Panc1 (cell line): Measurements from ENCODE around the gene DLG4. TPM values are rescaled to one million over a fixed set of nuclear protein-coding genes. Genes with fewer than 3 reads are reported as not detected.

Experiments used
- ATAC-seq: fragments of 200-7000 bp; cut with Tn5 transposase; 2 replicates; pipeline ENCODE4 v1.9.1; 2020; ENCODE audit warnings: mild to moderate bottlenecking, moderate library complexity
- BruUV-seq: library from RNA; stranded (reverse); fragments of 400-500 nt; replicated peaks from 2 replicates; lab custom pipeline; 2021; lab: Mats Ljungman, UMichigan
- CTCF ChIA-PET: fragments of 300-600 bp; sonication (Branson Sonifier 250); formaldehyde crosslinking; loops from one replicate; lab custom pipeline; 2022; ENCODE audit warnings: antibody characterized with exemption; lab: Charles Lee
- POLR2A ChIA-PET: fragments of 300-600 bp; sonication (Branson Sonifier 250); formaldehyde crosslinking; loops from one replicate; lab custom pipeline; 2022; ENCODE audit warnings: antibody characterized with exemption; lab: Charles Lee
- DNase-seq: peaks from one replicate; pipeline ENCODE4 v3.0.0-alpha.2; 2010; ENCODE audit warnings: low read depth, low spot score
- H3K27ac ChIP-seq: 2 replicates; pipeline ENCODE4 v1.5.1; 2011; ENCODE audit warnings: mild to moderate bottlenecking, low read length, inconsistent platforms
- H3K27me3 ChIP-seq: fragments of 200-500 bp; sonication (Bioruptor generic); 2 replicates; pipeline ENCODE4 v1.6.0; 2014; ENCODE audit warnings: low read length, inconsistent platforms; ENCODE audit not compliant: control insufficient read depth, insufficient read depth
- H3K36me3 ChIP-seq: fragments of 200-500 bp; sonication (Bioruptor generic); 2 replicates; pipeline ENCODE4 v1.5.1; 2014; ENCODE audit warnings: inconsistent platforms, mild to moderate bottlenecking, low read length, moderate library complexity; ENCODE audit not compliant: control insufficient read depth, insufficient read depth
- H3K4me1 ChIP-seq: 2 replicates; pipeline ENCODE4 v1.5.1; 2011; ENCODE audit warnings: inconsistent platforms, mild to moderate bottlenecking, low read length, moderate library complexity; ENCODE audit not compliant: control insufficient read depth, insufficient read depth
- H3K4me3 ChIP-seq, 2 experiments: 2 replicates each; pipeline ENCODE4 v1.5.1; 2011 to 2012; ENCODE audit warnings: low read depth in 2 of 2, low read length in 2 of 2, mild to moderate bottlenecking in 2 of 2, inconsistent platforms in 1 of 2, moderate library complexity in 1 of 2
- H3K9me3 ChIP-seq: fragments of 200-500 bp; sonication (Bioruptor generic); 2 replicates; pipeline ENCODE4 v1.5.1; 2014; ENCODE audit warnings: low read depth, mild to moderate bottlenecking, inconsistent platforms, low read length, moderate library complexity; ENCODE audit not compliant: control insufficient read depth, insufficient read depth
- POLR2AphosphoS5 ChIP-seq: IDR thresholded peaks from 2 replicates; pipeline ENCODE4 v1.6.1; 2012; ENCODE audit warnings: mild to moderate bottlenecking, low read depth, low read length, moderate library complexity
- REST ChIP-seq, 2 experiments: IDR thresholded peaks; 2 replicates each; pipeline ENCODE4 v1.6.1; 2011 to 2012; ENCODE audit warnings: low read depth in 2 of 2, control low read depth in 1 of 2, low read length in 1 of 2, mild to moderate bottlenecking in 1 of 2, moderate library complexity in 1 of 2; ENCODE audit not compliant: insufficient read depth in 1 of 2
- SIN3A ChIP-seq: IDR thresholded peaks from 2 replicates; pipeline ENCODE4 v1.6.1; 2012; ENCODE audit warnings: low read depth, mild to moderate bottlenecking, low read length, moderate library complexity, borderline replicate concordance; ENCODE audit not compliant: insufficient read depth
- TCF7L2 ChIP-seq: IDR thresholded peaks from 2 replicates; pipeline ENCODE4 v1.6.1; 2011; ENCODE audit warnings: mild to moderate bottlenecking, low read depth, low read length, inconsistent platforms
- in situ Hi-C: cut with HindIII; loops from 2 replicates; pipeline ENCODE4 v1.10.0; 2016; ENCODE audit warnings: low sequenced_read_pairs, low pct_unique_long_range_greater_than_20kb
- intact Hi-C: fragments of 100-400 bp; cut with micrococcal nuclease; formaldehyde crosslinking; loops from one replicate; pipeline ENCODE4 v1.10.0; 2022; ENCODE audit not compliant: unreplicated experiment
- total RNA-seq: library from RNA; stranded (reverse); gene quantifications from one replicate; pipeline ENCODE4 v1.2.1, GENCODE V29; 2021; ENCODE audit not compliant: unreplicated experiment
- TF ChIP-seq, protein P1 (sequence below): fragments of 450-650 bp; IDR thresholded peaks from 2 replicates; pipeline ENCODE4 v1.5.1; 2017; ENCODE audit warnings: mild to moderate bottlenecking

The DLG4 gene
- total RNA-seq, 1 experiment from 2014 or later: 32.4 TPM

GRCh38 chr17:7196651-7197401 lies 22.8 kb downstream of the DLG4 start:
- DNase-seq: no peak
- no peak overlapping the region for H3K4me3 ChIP-seq
- intact Hi-C loops (no loop called here), in situ Hi-C loops (no loop called here)
- no peaks in the 10 kb centered on the region; the same call in 1 of the 2 replicates for H3K36me3 ChIP-seq
- H3K4me1 ChIP-seq: no peaks in the 10 kb centered on the region
- ChIA-PET CTCF (no interaction called here), POLR2A (interaction anchor here (0.8 kb wide), 1 partner anchor 21 kb away, joined by 6 read pairs; no protein-coding TSS in a partner anchor)
- TF ChIP-seq SIN3A (no peak), TCF7L2 (no peak), REST (IDR thresholded peaks at IDR 0.05; ENCODE audit: insufficient read depth in 1 of 2, low read depth in 2 of 2, low read length in 1 of 2) (no peak), POLR2AphosphoS5 (no peak)
- TF ChIP-seq, protein P1, sequence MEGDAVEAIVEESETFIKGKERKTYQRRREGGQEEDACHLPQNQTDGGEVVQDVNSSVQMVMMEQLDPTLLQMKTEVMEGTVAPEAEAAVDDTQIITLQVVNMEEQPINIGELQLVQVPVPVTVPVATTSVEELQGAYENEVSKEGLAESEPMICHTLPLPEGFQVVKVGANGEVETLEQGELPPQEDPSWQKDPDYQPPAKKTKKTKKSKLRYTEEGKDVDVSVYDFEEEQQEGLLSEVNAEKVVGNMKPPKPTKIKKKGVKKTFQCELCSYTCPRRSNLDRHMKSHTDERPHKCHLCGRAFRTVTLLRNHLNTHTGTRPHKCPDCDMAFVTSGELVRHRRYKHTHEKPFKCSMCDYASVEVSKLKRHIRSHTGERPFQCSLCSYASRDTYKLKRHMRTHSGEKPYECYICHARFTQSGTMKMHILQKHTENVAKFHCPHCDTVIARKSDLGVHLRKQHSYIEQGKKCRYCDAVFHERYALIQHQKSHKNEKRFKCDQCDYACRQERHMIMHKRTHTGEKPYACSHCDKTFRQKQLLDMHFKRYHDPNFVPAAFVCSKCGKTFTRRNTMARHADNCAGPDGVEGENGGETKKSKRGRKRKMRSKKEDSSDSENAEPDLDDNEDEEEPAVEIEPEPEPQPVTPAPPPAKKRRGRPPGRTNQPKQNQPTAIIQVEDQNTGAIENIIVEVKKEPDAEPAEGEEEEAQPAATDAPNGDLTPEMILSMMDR: no peak
- ATAC-seq: no peak
- H3K27me3 ChIP-seq: no peaks in the 10 kb centered on the region
- BruUV-seq: no TSS peak
- no peak overlapping the region for H3K27ac ChIP-seq
- no peaks in the 10 kb centered on the region for H3K9me3 ChIP-seq

DNA sequence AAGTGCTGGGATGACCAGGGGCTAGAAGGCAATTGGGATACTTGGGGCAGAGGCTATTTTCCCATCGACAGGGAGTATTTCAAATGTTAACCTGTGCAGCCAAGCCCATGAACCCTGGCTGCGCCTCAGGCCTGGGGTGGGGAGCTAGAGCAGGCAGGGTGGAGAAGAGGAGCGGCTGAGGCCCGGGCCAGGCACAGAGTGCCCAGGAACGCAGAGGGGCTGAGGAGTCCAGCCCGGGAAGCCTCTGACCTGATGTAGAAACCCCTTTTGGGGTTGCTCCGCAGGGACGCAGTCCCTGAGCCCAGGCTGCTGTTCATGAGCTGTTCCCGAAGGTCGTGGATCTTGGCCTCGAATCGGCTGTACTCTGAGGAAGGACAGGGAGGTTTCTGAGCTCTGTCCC lies 23.7 kb downstream of the DLG4 start:
- Histone ChIP-seq H3K4me1 (no peaks in the 10 kb centered on the region), H3K9me3 (no peaks in the 10 kb centered on the region), H3K27me3 (no peaks in the 10 kb centered on the region), H3K4me3 (no peak overlapping the region), H3K27ac (no peak overlapping the region), H3K36me3 (no peaks in the 10 kb centered on the region)
- BruUV-seq: no TSS peak
- intact Hi-C loops (no loop called here), in situ Hi-C loops (no loop called here)
- CTCF ChIA-PET: no interaction called here
- no peak for TF ChIP-seq TCF7L2
- no peak for TF ChIP-seq REST (IDR thresholded peaks at IDR 0.05; ENCODE audit: insufficient read depth in 1 of 2, low read depth in 2 of 2, low read length in 1 of 2)
- TF ChIP-seq POLR2AphosphoS5: no peak
- TF ChIP-seq, protein P1: no peak
- TF ChIP-seq SIN3A: no peak
- DNase-seq (no peak), ATAC-seq (no peak)
- POLR2A ChIA-PET: no interaction called here
